ENCODE results near the gene GBA3. TPM values are rescaled to one million over a fixed set of nuclear protein-coding genes. Genes with fewer than 3 reads are reported as not detected.

The GBA3 gene
- polyA plus RNA-seq, 3 donors: 13.2 to 15.6 (median 13.5) TPM

DNA sequence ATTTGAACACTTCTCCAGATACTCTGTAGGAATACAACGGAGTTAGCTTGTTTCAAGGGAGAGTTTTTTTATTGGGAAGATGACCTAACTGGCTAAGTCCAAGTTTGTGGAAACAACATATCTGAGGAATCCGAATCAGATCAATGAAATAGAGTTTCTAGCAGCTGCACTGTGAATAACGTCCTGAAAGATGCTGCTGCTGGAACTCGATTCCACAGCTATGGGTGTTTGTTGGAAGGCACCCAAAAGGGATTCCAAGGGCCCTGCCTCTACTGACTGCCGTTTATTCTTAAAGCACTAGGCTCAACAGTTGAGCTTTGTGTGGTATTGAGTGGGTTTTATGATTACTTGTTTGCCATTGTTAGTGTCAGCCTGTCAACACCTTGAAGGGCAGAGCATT lies 6.6 kb upstream of the GBA3 start:
- no peak for DNase-seq

GRCh38 chr4:22688236-22688635 lies 4.5 kb upstream of the GBA3 start:
- no peak for DNase-seq

DNA sequence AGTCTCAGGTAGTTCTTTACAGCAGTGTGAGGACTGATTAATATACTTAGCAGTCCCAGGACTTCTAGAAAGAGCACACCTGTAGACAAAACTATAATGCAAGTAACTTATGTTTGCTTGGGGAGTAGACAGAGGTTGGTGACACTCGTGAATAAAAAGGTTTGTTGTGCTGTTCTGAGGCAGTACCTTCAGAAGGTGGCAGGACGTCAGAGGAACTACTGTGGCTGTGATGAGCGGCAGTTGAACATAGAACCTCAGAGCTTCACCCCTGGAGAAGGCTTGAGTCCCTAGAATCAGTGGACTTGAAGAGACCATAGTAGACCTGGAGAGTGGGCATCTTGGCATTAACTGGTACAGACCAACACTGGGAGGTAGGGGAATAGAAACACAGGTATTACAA lies 3.3 kb upstream of the GBA3 start:
- DNase-seq: no peak

GRCh38 chr4:22695029-22695428 lies 2.3 kb downstream of the GBA3 start:
- no peak for DNase-seq

DNA sequence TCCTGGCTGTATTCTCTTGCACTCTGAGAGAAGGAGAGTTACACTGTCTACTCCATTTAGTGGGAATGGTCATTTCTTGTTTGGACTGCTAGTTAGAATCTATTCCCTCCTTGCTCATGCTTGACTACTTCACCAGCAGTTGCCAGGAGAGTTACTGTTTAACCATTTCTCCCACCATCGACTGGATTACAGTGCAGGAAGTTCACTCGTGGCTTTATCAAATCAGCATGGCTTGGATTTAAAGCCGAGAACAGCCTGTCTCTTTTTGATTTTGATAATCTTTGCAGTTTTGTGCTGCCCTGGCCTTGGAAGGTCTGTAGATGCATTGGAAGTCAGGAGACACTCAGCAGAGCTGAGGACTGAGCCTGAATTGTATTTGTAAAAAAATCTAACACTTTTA lies 3.2 kb downstream of the GBA3 start:
- peak; percentile 24 for DNase-seq

GRCh38 chr4:22703912-22704311 lies 11.2 kb downstream of the GBA3 start:
- no peak for DNase-seq

DNA sequence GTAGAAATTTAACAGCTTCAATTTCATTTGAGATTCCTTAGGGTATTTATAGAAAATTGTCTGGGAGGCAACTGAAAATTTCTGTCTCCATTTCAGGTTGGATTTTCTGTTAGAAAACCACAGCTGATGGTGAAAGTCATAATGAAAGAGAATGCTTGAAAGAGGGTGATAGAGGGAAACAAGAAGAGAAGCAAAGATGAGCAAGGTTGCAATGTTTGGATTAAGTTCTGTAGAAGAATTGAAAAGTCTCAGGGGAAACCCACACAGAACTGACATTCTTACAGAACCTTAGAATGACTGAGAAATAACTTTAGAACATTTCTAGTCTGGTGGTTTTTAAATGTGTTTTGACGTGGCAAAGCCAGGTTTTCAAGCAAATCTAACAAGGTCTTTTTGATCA lies 14.7 kb downstream of the GBA3 start:
- DNase-seq: no peak

DNA sequence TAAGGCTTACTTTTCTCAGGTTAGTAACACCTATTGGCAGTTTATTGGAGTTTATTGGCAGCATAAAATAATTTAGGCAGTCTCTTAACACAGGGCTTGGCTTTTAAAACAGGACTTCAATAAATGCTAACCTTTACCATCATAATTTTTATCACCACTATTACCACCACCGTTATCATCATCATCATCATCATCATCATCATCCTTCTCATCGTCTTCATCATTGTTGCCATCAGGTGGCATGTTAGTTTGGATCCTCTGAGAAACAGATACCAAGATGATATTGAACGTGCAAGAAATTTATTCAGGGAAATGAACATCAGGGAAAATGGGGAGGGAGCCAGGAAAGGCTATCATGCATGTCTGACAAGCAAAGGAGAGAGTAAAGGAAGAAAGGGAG lies 16.2 kb downstream of the GBA3 start:
- DNase-seq: no peak

DNA sequence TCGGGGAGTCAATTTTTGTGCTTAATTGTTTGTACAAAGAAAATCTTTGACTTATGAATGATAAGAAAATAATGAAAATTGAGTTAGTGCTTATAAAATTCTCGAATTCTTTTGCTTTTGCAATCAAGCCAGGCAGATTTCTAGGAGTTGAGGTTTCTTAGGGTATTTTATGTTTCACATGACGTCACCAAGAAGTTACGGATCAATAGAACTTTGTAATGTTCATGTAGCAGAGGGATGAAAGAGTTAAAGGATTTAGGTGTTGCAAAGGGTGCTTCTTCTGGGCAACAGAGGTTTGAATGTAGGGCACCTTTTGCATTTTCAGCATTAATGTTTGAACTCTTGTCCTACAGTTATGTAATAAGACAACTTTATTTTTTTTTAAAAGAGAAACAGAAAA lies 19.4 kb downstream of the GBA3 start:
- no peak for DNase-seq

DNA sequence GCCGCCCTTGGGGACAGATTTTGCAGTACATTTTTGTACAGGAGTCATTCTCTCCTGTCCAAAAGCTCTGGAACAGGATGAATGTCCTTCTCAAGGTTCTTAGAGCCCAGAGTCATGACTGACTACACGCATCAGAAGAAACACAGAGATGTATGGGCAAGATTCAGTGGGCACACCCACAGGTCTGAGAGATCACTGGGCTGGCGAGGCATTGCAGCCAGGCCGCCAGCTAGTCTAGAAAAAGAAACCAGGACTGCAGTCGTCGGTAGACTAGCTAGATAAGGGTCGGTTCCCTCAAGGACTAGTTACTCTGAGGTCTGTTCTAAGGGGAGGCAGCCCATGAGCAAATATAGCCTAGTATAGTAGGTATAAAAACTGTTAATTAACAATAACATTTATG lies 19.8 kb downstream of the GBA3 start:
- DNase-seq: no peak

DNA sequence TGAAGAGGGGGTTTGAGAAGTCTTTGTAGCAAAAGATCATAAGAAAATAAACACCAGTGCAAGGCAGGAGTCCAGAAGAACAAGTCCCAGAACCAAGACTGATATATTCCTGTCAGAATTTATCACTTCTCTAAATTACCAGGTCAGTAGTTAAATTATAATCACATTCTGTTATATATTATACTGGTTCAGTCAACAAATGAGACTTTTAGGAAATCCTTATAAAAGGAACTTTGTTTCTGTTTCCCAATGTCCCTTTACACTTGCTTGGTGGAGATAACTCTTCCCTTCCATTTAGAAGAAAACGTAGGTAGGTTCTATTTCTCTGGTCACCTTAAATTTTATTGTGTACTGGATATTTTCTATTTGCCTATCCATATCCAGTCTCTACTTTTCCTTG lies 21.1 kb downstream of the GBA3 start:
- no peak for DNase-seq

GRCh38 chr4:22719218-22719617 lies 26.5 kb downstream of the GBA3 start:
- no peak for DNase-seq

- DNase-seq: no peak
Measured at GRCh38 chr4:22720091-22720490, 27.4 kb downstream of the GBA3 start.

DNA sequence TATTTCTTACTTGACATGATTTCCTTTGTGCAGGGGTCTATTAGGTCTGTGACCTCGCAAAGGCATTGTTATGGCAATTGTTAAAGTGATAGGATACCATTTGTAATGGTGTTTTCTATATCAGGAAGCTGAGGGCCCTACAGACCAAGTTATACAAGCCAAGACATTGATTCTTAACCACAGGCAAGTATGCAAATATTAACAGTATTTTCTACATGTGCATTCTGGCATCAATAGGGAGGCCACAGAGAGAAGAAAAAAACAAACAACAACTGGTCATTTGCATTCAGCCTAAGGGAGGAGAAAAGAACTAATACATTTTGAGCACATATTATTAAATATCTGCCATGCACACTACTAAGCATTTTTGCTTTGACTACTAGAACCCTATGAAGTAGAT lies 28.5 kb downstream of the GBA3 start:
- DNase-seq: no peak

GRCh38 chr4:22730021-22730420 lies 37.3 kb downstream of the GBA3 start:
- no peak for DNase-seq

- no peak for DNase-seq
Measured at GRCh38 chr4:22733816-22734215, 41.1 kb downstream of the GBA3 start.

GRCh38 chr4:22736912-22737311 lies 44.2 kb downstream of the GBA3 start:
- no peak for DNase-seq

- peak; percentile 45 for DNase-seq
Measured at GRCh38 chr4:22739968-22740367, 47.2 kb downstream of the GBA3 start.

GRCh38 chr4:22741744-22742143 lies 49.0 kb downstream of the GBA3 start:
- no peak for DNase-seq

GRCh38 chr4:22743290-22743689 lies 50.6 kb downstream of the GBA3 start:
- no peak for DNase-seq

GRCh38 chr4:22744478-22745062 lies 51.8 kb downstream of the GBA3 start:
- no peak for DNase-seq

- DNase-seq: no peak
Measured at GRCh38 chr4:22745234-22745633, 52.5 kb downstream of the GBA3 start.

- DNase-seq: peak; percentile 16
Measured at GRCh38 chr4:22754116-22754515, 61.4 kb downstream of the GBA3 start.

DNA sequence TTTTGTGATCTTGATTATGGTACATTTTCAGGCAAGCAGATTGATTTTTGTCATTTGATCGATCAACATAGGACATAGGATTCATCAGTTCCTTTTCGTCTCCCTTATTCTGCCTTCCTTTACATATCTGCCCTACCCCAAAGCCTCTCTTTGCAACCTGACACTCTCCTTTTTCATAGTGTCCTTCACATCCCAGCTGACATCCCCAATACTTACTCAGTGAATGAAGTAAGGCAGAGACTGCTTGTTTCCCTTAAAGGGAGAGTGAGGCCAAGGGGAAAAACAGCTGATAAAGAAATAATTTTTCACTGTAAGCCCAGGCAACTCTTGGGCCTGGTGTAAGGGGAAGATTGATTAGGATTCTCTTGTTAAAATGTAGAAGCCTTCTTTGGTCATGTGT lies 69.8 kb downstream of the GBA3 start:
- DNase-seq: no peak

GRCh38 chr4:22764183-22764582 lies 71.4 kb downstream of the GBA3 start:
- DNase-seq: no peak
